HepG2 (cell line): ENCODE measurements around the gene NRG3. TPM values are rescaled to one million over a fixed set of nuclear protein-coding genes. Genes with fewer than 3 reads are reported as not detected.

ENCODE experiments used
- ATAC-seq: fragments of 200-7000 bp; cut with Tn5 transposase; 3 replicates; pipeline ENCODE4 v1.9.1; 2020; ENCODE audit warnings: mild to moderate bottlenecking, moderate library complexity
- BruUV-seq: library from RNA; stranded (reverse); fragments of 400-500 nt; replicated peaks from 2 replicates; lab custom pipeline; 2021; lab: Mats Ljungman, UMichigan
- CTCF ChIA-PET: fragments of 300-600 bp; formaldehyde crosslinking; extraction: SDS; loops from one replicate; lab custom pipeline; 2021; ENCODE audit warnings: low total read pairs, inconsistent platforms, low intra/inter-chr PET ratio; lab: Yijun Ruan, JAX
- POLR2A ChIA-PET: fragments of 350-600 bp; sonication (Branson Sonifier 250); formaldehyde crosslinking; loops from one replicate; lab custom pipeline; 2020; ENCODE audit warnings: antibody characterized with exemption, inconsistent platforms; lab: Yijun Ruan, JAX
- DNase-seq: peaks from one replicate; pipeline ENCODE4 v3.0.0-alpha.2; 2015; ENCODE audit warnings: low spot score
- FAIRE-seq: peaks from 3 replicates; lab custom pipeline; 2011; peaks lifted over from hg19 to GRCh38; lab: Jason Lieb, UNC
- H2AFZ ChIP-seq: one replicate; pipeline ENCODE4 v1.6.1; 2011; ENCODE audit warnings: low read length, inconsistent platforms
- H3K27ac ChIP-seq: fragments of 300-600 bp; 3 replicates; pipeline ENCODE4 v1.8.0; 2011; ENCODE audit warnings: mixed run types, mild to moderate bottlenecking, mixed read lengths, low read length, inconsistent platforms; ENCODE audit not compliant: insufficient read depth; ENCODE audit errors: extremely low read length
- H3K27me3 ChIP-seq, 2 experiments: fragments of 200-600 bp in 1 of 2; 2 replicates in 1 of 2; 3 replicates in 1 of 2; pipeline versions ENCODE4 v1.6.0 to v1.8.0; 2011; ENCODE audit warnings: low read length in 2 of 2, mild to moderate bottlenecking in 2 of 2, moderate library complexity in 2 of 2, inconsistent platforms in 1 of 2; ENCODE audit not compliant: insufficient read depth in 2 of 2, control insufficient read depth in 1 of 2
- H3K36me3 ChIP-seq, 2 experiments: fragments of 200-600 bp in 1 of 2; replicated peaks in 1 of 2; 2 replicates in 1 of 2; 3 replicates in 1 of 2; pipeline versions ENCODE4 v1.5.1 to v1.8.0; 2011; ENCODE audit warnings: low read length in 2 of 2, inconsistent platforms in 1 of 2; ENCODE audit not compliant: insufficient read depth in 2 of 2, control insufficient read depth in 1 of 2
- H3K4me1 ChIP-seq: 2 replicates; pipeline ENCODE4 v1.5.1; 2012; ENCODE audit warnings: low read length, inconsistent platforms; ENCODE audit not compliant: insufficient read depth
- H3K4me2 ChIP-seq: 2 replicates; pipeline ENCODE4 v1.6.0; 2011; ENCODE audit warnings: low read depth, low read length, inconsistent platforms
- H3K4me3 ChIP-seq, 3 experiments: fragments of 200-600 bp in 1 of 3; sonication (generic), shearing (Covaris generic) in 1 of 3; replicated peaks in 1 of 3; 2 replicates each; pipeline ENCODE4 v1.5.1; 2011 to 2016; ENCODE audit warnings: low read length in 3 of 3, inconsistent platforms in 2 of 3, low read depth in 2 of 3, mild to moderate bottlenecking in 2 of 3, control low read depth in 1 of 3, mixed read lengths in 1 of 3; ENCODE audit not compliant: insufficient read depth in 1 of 3
- H3K79me2 ChIP-seq: one replicate; pipeline ENCODE4 v1.6.1; 2011; ENCODE audit warnings: low read length, inconsistent platforms; ENCODE audit not compliant: insufficient read depth
- H3K9ac ChIP-seq: 2 replicates; pipeline ENCODE4 v1.6.0; 2011; ENCODE audit warnings: mild to moderate bottlenecking, low read depth, low read length, inconsistent platforms; ENCODE audit not compliant: insufficient read depth
- H3K9me3 ChIP-seq: 2 replicates; pipeline ENCODE4 v1.5.1; 2012; ENCODE audit warnings: mild to moderate bottlenecking, low read length
- H4K20me1 ChIP-seq: 2 replicates; pipeline ENCODE4 v1.6.0; 2011; ENCODE audit warnings: inconsistent platforms, mild to moderate bottlenecking, low read length, moderate library complexity; ENCODE audit not compliant: insufficient read depth
- MZF1 ChIP-seq: sonication (generic); formaldehyde crosslinking; IDR thresholded peaks from 2 replicates; pipeline ENCODE4 v1.8.1; 2023; ENCODE audit warnings: mild to moderate bottlenecking, missing genetic modification reagents, borderline replicate concordance
- RAD21 ChIP-seq: fragments of 450-650 bp; formaldehyde crosslinking; IDR thresholded peaks from 2 replicates; pipeline ENCODE4 v1.5.0; 2020; ENCODE audit warnings: mild to moderate bottlenecking
- ZNF577 ChIP-seq: sonication (generic); formaldehyde crosslinking; IDR thresholded peaks from 2 replicates; pipeline ENCODE4 v1.4.0; 2020; ENCODE audit warnings: mild to moderate bottlenecking, low read depth, missing genetic modification reagents, borderline replicate concordance
- WGBS: methylation state at CpG from one replicate; pipeline ENCODE4 v1.1.6; 2017; ENCODE audit warnings: low lambda C conversion rate; 5-methylcytosine and 5-hydroxymethylcytosine counted together
- in situ Hi-C: cut with HindIII; loops from 2 replicates; pipeline ENCODE4 v1.10.0; 2017; ENCODE audit warnings: low pct_unique_long_range_greater_than_20kb; ENCODE audit not compliant: extremely low pct_ligation_motif_present
- intact Hi-C: fragments of 100-400 bp; cut with micrococcal nuclease; formaldehyde crosslinking; loops from one replicate; pipeline ENCODE4 v1.10.0; 2022; ENCODE audit not compliant: unreplicated experiment
- polyA plus RNA-seq, 8 experiments: library from polyadenylated mRNA; depleted of rRNA in 3 of 8; stranded (reverse) in 7 of 8; unstranded in 1 of 8; fragments of >200 nt; fragmentation: Illumina TruSeq in 4 of 8; extraction: Trizol in 4 of 8; gene quantifications; 2 replicates each; pipeline versions ENCODE4 v1.2.1 to v1.2.3, GENCODE V29; 2011 to 2016; ENCODE audit warnings: low read depth in 4 of 8, missing spikeins in 1 of 8, mixed read lengths in 1 of 8; ENCODE audit not compliant: insufficient read depth in 1 of 8
- total RNA-seq, 5 experiments: library from RNA; depleted of rRNA; stranded (reverse); fragments of >200 nt; fragmentation: Illumina TruSeq; extraction: Trizol; gene quantifications; 2 replicates each; pipeline ENCODE4 v1.2.3, GENCODE V29; 2016; ENCODE audit warnings: low read depth in 1 of 5
- TF ChIP-seq, protein P1 (sequence below): sonication (generic); formaldehyde crosslinking; IDR thresholded peaks from 2 replicates; pipeline ENCODE4 v1.4.0; 2020; ENCODE audit warnings: mild to moderate bottlenecking, missing genetic modification reagents, borderline replicate concordance

NRG3 gene
- total and polyA plus RNA-seq, 2 of the 13 experiments (the other 11 are each of a cell fraction or from before 2014, with no cell fraction given) = not detected

DNA sequence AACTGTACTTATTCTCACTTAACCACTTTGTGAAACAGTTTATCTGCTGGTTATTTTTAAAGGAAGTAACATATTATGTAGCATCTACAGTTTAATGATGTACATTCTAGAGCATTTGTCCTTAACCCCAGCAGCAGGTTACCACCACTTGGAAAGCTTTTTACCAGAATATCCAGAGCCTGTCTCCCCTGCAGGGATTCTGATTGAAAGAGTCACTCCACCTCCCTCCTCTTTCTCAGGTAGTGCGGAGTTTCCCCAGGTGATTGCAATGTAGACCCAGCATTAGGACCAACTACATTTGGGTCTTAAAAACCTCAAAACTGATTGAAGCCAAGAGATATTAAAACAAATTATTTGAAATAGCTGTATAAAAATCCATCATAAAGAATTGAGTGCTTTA, 53.1 kb downstream of the NRG3 start:
- ChIA-PET CTCF (no interaction called here), POLR2A (no interaction called here)
- in situ Hi-C loops = no loop called here
- H3K79me2 ChIP-seq = no peaks in the 10 kb centered on the region
- TF ChIP-seq RAD21 (no peak), MZF1 (no peak), ZNF577 (CRISPR knock-in tag) (no peak)
- TF ChIP-seq, protein P1, sequence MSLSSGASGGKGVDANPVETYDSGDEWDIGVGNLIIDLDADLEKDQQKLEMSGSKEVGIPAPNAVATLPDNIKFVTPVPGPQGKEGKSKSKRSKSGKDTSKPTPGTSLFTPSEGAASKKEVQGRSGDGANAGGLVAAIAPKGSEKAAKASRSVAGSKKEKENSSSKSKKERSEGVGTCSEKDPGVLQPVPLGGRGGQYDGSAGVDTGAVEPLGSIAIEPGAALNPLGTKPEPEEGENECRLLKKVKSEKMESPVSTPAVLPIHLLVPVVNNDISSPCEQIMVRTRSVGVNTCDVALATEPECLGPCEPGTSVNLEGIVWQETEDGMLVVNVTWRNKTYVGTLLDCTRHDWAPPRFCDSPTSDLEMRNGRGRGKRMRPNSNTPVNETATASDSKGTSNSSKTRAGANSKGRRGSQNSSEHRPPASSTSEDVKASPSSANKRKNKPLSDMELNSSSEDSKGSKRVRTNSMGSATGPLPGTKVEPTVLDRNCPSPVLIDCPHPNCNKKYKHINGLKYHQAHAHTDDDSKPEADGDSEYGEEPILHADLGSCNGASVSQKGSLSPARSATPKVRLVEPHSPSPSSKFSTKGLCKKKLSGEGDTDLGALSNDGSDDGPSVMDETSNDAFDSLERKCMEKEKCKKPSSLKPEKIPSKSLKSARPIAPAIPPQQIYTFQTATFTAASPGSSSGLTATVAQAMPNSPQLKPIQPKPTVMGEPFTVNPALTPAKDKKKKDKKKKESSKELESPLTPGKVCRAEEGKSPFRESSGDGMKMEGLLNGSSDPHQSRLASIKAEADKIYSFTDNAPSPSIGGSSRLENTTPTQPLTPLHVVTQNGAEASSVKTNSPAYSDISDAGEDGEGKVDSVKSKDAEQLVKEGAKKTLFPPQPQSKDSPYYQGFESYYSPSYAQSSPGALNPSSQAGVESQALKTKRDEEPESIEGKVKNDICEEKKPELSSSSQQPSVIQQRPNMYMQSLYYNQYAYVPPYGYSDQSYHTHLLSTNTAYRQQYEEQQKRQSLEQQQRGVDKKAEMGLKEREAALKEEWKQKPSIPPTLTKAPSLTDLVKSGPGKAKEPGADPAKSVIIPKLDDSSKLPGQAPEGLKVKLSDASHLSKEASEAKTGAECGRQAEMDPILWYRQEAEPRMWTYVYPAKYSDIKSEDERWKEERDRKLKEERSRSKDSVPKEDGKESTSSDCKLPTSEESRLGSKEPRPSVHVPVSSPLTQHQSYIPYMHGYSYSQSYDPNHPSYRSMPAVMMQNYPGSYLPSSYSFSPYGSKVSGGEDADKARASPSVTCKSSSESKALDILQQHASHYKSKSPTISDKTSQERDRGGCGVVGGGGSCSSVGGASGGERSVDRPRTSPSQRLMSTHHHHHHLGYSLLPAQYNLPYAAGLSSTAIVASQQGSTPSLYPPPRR = no peak
- intact Hi-C loops = no loop called here
- no peak overlapping the region for H3K27ac ChIP-seq
- H3K4me3 ChIP-seq = no peak overlapping the region
- no peak overlapping the region for H3K4me2 ChIP-seq
- no peak overlapping the region for H2AFZ ChIP-seq
- 94% methylated on average over 1 of the region's 1 CpG for WGBS
- no peak for DNase-seq
- FAIRE-seq = no peak
- peaks cover 67% of the 10 kb centered on the region for H3K9me3 ChIP-seq
- BruUV-seq = no TSS peak
- no peak overlapping the region for H3K9ac ChIP-seq
- H3K27me3 ChIP-seq = no peaks in the 10 kb centered on the region
- no peaks in the 10 kb centered on the region for H3K36me3 ChIP-seq
- no peak for ATAC-seq
- no peaks in the 10 kb centered on the region for H4K20me1 ChIP-seq
- H3K4me1 ChIP-seq = no peaks in the 10 kb centered on the region
